ENCODE results near the gene LSM3. TPM values are rescaled to one million over a fixed set of nuclear protein-coding genes. Genes with fewer than 3 reads are reported as not detected.

Gene LSM3
- total RNA-seq, 6 experiments from 2014 or later = 15.5 to 21.1 (median 18.7) TPM

- no peaks in the 10 kb centered on the region for H3K9me3 Mint-ChIP-seq
- TF ChIP-seq CTCF (IDR thresholded peaks at IDR 0.05) = no peak
- H3K36me3 Mint-ChIP-seq (ENCODE audit: low read depth) = peaks cover 42% of the 10 kb centered on the region
- peaks cover 6% of the 10 kb centered on the region for H3K27me3 Mint-ChIP-seq (ENCODE audit: insufficient read depth)
- peak overlapping the region; percentile 99 for H3K27ac Mint-ChIP-seq
- peak; percentile 92 for DNase-seq
- peaks cover 72% of the 10 kb centered on the region for H3K4me1 Mint-ChIP-seq (ENCODE audit: low read depth)
- H3K4me3 Mint-ChIP-seq = peak overlapping the region; percentile 84
These were observed 35.1 kb upstream of the LSM3 start for GRCh38 chr3:14143271-14144225.

DNA sequence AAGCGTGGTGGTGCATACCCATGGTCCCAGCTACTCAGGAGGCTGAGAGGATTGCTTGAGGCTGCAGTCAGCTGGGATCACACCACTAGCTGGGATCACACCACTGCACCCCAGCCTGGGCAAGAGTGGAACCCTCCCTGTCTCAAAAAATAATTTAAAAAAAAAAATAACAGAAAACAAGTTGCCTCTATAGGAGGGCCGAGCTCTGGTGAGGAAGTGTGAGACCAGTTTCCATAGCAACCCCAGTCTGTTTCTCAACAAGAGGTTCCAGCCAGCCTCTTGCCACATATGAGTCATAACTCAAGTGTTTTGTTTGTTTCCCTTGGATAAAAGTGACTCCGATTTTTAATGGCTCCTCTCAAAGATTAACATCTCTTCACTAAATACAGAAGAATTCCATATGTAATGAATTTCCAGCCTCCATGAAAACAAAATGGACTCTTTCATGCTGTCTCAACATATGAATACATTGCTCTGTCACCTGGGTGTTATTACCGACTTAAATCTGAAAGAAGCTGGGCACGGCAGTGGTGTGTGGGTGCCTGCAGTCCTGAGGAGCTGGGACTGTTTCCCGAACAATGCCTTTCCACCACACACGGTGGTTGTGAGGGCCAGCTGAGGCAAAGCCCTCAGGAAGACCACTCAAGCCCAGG lies 34.1 kb upstream of the LSM3 start:
- peak overlapping the region; percentile 84 for H3K4me3 Mint-ChIP-seq
- H3K9me3 Mint-ChIP-seq = no peaks in the 10 kb centered on the region
- peaks cover 6% of the 10 kb centered on the region for H3K27me3 Mint-ChIP-seq (ENCODE audit: insufficient read depth)
- H3K36me3 Mint-ChIP-seq (ENCODE audit: low read depth) = peaks cover 38% of the 10 kb centered on the region
- peak overlapping the region; percentile 99 for H3K27ac Mint-ChIP-seq
- no peak for TF ChIP-seq CTCF (IDR thresholded peaks at IDR 0.05)
- DNase-seq = peak; percentile 100
- peaks cover 72% of the 10 kb centered on the region for H3K4me1 Mint-ChIP-seq (ENCODE audit: low read depth)

DNA sequence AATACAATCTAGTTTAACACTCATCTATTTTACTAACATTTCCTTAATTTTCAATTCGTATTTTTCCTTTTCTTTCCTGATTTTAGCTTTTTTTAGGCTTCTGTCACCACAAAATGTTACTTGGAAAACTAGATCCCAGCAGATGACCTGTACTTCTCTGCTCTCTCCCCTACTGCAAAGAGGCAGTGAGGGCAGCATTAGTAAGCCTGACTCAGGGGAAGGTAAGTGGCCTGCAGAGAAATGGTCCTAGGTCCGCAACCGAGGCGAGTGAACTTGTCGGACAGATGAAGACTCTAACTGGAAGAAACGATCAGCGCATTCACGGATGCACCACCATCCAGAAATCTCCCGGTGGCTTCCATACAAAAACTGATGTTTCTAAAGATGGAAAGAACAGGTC lies 33.4 kb upstream of the LSM3 start:
- DNase-seq = peak; percentile 60
- no peaks in the 10 kb centered on the region for H3K9me3 Mint-ChIP-seq
- TF ChIP-seq CTCF (IDR thresholded peaks at IDR 0.05) = no peak
- peaks cover 36% of the 10 kb centered on the region for H3K36me3 Mint-ChIP-seq (ENCODE audit: low read depth)
- H3K27ac Mint-ChIP-seq = peak overlapping the region; percentile 99
- peaks cover 6% of the 10 kb centered on the region for H3K27me3 Mint-ChIP-seq (ENCODE audit: insufficient read depth)
- peak overlapping the region; percentile 73 for H3K4me3 Mint-ChIP-seq
- peaks cover 74% of the 10 kb centered on the region for H3K4me1 Mint-ChIP-seq (ENCODE audit: low read depth)

DNA sequence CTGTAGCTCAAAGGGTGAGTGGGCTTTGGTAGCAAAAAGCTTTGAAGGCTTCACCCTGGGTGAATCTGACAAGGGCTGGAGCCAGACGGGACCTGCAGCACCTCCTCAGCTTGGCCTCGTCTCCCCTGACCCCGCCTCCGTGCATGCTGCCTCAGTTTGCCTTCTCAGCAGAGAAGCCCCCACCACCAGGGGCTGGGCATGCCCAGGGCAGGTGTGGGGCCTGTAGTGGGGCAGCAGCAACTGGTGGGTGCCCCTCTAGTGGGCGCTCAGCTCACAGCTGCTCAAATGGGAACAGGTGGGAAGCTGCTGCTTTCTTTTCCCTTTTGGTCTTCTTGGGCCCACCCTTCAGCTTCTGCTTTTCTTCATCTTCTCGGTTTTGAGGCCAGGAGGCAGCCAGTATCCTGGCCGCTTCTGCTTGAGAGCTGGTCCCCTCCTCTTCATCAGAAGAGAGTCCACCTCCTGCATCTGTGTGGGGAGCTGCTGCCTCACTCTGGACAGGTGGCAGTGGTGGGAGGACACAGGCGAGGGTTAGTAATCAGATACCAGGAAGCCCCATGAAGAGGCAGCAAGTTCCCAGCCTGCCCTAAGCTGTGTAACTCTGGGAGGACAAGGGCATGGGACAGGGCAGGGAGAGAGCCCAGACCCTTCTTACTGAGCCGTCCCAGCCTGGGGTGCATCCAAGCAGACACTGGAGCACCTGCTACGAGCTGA lies 32.8 kb upstream of the LSM3 start:
- H3K4me3 Mint-ChIP-seq = no peak overlapping the region; the same call in 1 of the 2 replicates
- H3K27ac Mint-ChIP-seq = peak overlapping the region; percentile 99
- H3K9me3 Mint-ChIP-seq = no peaks in the 10 kb centered on the region
- peaks cover 6% of the 10 kb centered on the region for H3K27me3 Mint-ChIP-seq (ENCODE audit: insufficient read depth)
- peak; percentile 55; the same call in 1 of the 2 replicates for TF ChIP-seq CTCF (IDR thresholded peaks at IDR 0.05)
- peaks cover 36% of the 10 kb centered on the region for H3K36me3 Mint-ChIP-seq (ENCODE audit: low read depth)
- peaks cover 74% of the 10 kb centered on the region for H3K4me1 Mint-ChIP-seq (ENCODE audit: low read depth)
- DNase-seq = no peak

DNA sequence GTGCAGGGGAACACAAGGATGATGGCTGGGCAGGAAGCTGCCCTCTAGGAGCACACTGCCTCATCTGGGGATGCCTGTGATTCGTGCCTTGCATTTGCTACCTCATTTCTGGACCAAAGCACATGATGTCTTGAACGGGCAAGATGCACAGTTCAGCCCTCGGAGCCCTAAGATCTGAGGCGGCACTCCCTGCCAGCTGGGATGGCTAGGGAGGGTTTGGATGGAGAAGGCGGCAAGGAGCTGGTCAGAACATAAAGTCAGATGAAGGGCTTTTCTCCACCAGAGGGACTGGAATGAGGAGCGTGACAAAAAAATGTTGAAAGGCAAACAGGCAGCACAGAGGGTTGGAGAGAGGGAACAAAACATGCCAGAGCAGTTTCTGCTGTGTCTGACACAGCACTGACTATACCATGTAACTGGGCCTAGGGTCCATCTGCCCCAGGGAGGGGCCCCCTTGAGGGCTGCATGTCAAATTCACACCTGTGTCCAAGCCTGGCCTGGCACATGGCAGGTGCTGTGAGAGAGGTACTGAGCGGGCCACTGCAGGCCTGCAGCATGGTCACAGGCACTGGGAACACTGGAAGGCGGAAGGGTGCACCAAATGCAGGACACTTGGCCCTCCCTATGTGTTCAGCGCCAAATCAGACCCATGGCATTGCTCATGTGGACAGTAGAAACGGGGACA lies 32.1 kb upstream of the LSM3 start:
- no peaks in the 10 kb centered on the region for H3K9me3 Mint-ChIP-seq
- peaks cover 71% of the 10 kb centered on the region for H3K4me1 Mint-ChIP-seq (ENCODE audit: low read depth)
- peaks cover 36% of the 10 kb centered on the region for H3K36me3 Mint-ChIP-seq (ENCODE audit: low read depth)
- no peak overlapping the region for H3K4me3 Mint-ChIP-seq
- H3K27me3 Mint-ChIP-seq (ENCODE audit: insufficient read depth) = peaks cover 6% of the 10 kb centered on the region
- no peak for DNase-seq
- peak; percentile 25; the same call in 1 of the 2 replicates for TF ChIP-seq CTCF (IDR thresholded peaks at IDR 0.05)
- peak overlapping the region; percentile 99 for H3K27ac Mint-ChIP-seq

Data from HFFc6 (cell line).